Activated CD4-positive, alpha-beta T cell treated with anti-CD3 and anti-CD28 coated beads, Interleukin-2, amount 10 ng/mL, durations not matched to agents 24 days and 14 days (primary cell): ENCODE data around the gene C16orf78. TPM values are rescaled to one million over a fixed set of nuclear protein-coding genes. Genes with fewer than 3 reads are reported as not detected.
A peak's percentile ranks its signal among the peaks of the same experiment; 100 is the strongest.

Experiments
- DNase-seq: peaks from one replicate; pipeline ENCODE4 v3.0.0; 2022
- H3K27ac Mint-ChIP-seq: one replicate; pipeline ENCODE4 v1.8.0; 2022; ENCODE audit warnings: mild to moderate bottlenecking, mixed read lengths
- H3K27me3 Mint-ChIP-seq: one replicate; pipeline ENCODE4 v1.8.0; 2022; ENCODE audit warnings: mixed read lengths
- H3K36me3 Mint-ChIP-seq: one replicate; pipeline ENCODE4 v1.8.0; 2022; ENCODE audit warnings: low read depth, mild to moderate bottlenecking, mixed read lengths
- H3K4me1 Mint-ChIP-seq: one replicate; pipeline ENCODE4 v1.8.0; 2021; ENCODE audit warnings: mixed read lengths
- H3K4me3 Mint-ChIP-seq: one replicate; pipeline ENCODE4 v1.8.0; 2022; ENCODE audit warnings: mild to moderate bottlenecking, moderate library complexity, mixed read lengths
- H3K9me3 Mint-ChIP-seq: one replicate; pipeline ENCODE4 v1.8.0; 2021; ENCODE audit warnings: mixed read lengths
- intact Hi-C: fragments of 100-400 bp; cut with micrococcal nuclease; formaldehyde crosslinking; loops from one replicate; pipeline ENCODE4 v1.15.1; 2023
- total RNA-seq: library from RNA; stranded (reverse); gene quantifications from 2 replicates; pipeline ENCODE4 v1.2.3, GENCODE V29; 2022

C16orf78 gene
- total RNA-seq, 1 donor from 2014 or later: not detected

GRCh38 chr16:49382916-49383315, 9.3 kb downstream of the C16orf78 start:
- Mint-ChIP-seq H3K9me3 (peaks cover 6% of the 10 kb centered on the region), H3K36me3 (no peaks in the 10 kb centered on the region), H3K27ac (no peak overlapping the region), H3K4me3 (no peak overlapping the region), H3K27me3 (no peaks in the 10 kb centered on the region), H3K4me1 (no peaks in the 10 kb centered on the region)
- intact Hi-C loops: no loop called here
- DNase-seq: no peak

DNA sequence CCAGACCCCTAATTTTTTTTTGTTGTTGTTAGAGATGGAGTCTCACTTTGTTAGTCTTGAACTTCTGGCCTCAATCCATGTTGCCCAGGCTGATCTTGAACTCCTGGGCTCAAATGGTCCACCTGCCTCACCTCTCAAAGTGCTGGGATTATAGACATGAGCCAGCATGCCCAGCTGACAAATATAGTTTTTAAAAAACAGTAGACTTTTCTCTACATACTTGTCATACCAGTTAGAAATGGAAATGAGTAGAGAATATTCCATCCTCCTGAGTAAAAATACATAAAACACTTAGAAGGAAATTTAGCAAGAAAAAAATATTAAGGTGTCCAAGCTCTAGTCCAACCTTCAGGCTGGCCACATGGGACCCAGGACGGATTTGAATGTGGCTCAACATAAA, 21.4 kb downstream of the C16orf78 start:
- DNase-seq: no peak
- no peaks in the 10 kb centered on the region for H3K9me3 Mint-ChIP-seq
- H3K36me3 Mint-ChIP-seq: no peaks in the 10 kb centered on the region
- H3K4me3 Mint-ChIP-seq: no peak overlapping the region
- intact Hi-C loops: no loop called here
- H3K27ac Mint-ChIP-seq: no peak overlapping the region
- peaks cover 2% of the 10 kb centered on the region for H3K27me3 Mint-ChIP-seq
- no peaks in the 10 kb centered on the region for H3K4me1 Mint-ChIP-seq

GRCh38 chr16:49396206-49396720, 22.7 kb downstream of the C16orf78 start:
- no peaks in the 10 kb centered on the region for H3K4me1 Mint-ChIP-seq
- no peak overlapping the region for H3K27ac Mint-ChIP-seq
- no peak for DNase-seq
- H3K27me3 Mint-ChIP-seq: no peaks in the 10 kb centered on the region
- no peaks in the 10 kb centered on the region for H3K36me3 Mint-ChIP-seq
- intact Hi-C loops: no loop called here
- H3K9me3 Mint-ChIP-seq: no peaks in the 10 kb centered on the region
- no peak overlapping the region for H3K4me3 Mint-ChIP-seq

DNA sequence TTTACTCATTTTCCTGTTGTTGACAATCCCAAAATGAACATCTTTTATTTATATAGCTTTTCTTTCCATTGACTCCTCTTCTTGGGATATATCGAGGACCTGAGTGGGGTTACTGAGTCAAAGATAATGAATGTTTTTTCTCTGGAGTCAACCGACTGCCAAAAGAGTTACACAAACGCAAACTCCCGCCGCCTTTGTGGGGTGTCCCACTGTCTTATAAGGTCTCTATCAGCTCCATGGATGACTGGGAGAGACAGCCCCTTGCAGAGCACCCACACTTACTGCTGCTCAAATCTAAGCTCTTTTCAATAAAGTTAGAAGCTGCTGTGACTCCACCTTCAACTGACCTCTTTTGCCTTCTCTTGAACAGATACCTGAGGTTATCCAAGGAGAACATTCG, 25.2 kb downstream of the C16orf78 start:
- intact Hi-C loops: no loop called here
- no peak for DNase-seq
- Mint-ChIP-seq H3K27ac (no peak overlapping the region), H3K36me3 (no peaks in the 10 kb centered on the region), H3K9me3 (peaks cover 3% of the 10 kb centered on the region), H3K4me1 (no peaks in the 10 kb centered on the region), H3K27me3 (no peaks in the 10 kb centered on the region), H3K4me3 (no peak overlapping the region)

DNA sequence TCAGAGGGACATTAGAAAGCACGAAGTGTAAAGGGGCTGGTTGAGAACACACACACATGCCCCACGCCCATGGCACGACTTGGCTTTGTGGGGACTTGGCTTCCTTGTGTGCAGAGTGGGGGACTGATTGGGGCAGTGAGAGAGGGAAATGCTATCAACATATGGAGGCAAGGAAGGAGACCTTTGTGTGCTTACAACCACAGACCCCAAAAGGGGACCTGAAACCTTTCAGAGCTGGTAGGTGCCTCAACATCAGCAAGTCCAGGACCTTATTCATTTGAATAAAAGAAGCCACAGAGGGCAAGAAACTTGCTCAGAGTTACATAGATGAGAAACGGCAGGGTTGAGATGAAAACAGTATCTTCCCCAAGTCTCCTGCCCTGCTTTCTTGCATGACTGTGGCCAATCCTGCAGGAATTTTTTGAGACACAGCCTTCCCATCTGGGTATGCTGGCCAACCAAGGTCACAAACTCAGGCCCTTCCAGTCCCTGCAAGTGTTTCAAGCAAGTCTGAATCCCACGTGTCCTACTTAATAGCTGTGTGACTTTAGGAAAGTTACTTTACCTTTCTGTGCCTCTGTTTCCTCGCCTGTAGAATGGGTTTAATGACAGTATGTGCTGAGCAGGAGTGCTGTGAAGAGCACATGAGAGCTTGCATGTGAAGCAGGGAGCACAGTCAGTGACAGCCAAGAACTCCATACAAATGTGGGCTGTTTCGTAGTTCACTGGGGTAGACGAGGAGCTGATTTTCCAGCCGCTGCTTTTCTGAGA, 26.2 kb downstream of the C16orf78 start:
- Mint-ChIP-seq H3K9me3 (peaks cover 4% of the 10 kb centered on the region), H3K36me3 (no peaks in the 10 kb centered on the region), H3K27me3 (no peaks in the 10 kb centered on the region), H3K4me3 (no peak overlapping the region), H3K4me1 (no peaks in the 10 kb centered on the region), H3K27ac (no peak overlapping the region)
- intact Hi-C loops: no loop called here
- DNase-seq: no peak

DNA sequence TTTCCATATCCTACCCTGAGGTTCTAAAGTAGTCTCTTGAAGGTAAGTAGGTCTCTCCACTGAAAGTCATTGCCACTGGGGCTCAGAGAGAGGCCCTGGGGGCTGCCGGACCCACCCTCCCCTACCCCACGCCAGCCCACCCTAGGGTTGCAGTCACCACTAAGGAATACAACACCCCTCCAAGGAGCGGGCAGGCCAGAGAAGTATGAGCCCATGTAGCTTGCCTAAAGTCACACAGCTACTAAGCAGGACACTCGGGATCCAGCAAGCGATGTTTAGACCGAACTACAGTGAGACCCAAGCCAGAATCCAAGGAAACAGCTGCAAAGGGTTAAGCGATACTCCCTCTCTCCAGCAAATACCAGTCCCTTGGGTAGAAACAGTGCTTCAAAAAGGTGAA, 27.0 kb downstream of the C16orf78 start:
- H3K4me1 Mint-ChIP-seq: no peaks in the 10 kb centered on the region
- no peak for DNase-seq
- H3K4me3 Mint-ChIP-seq: no peak overlapping the region
- peaks cover 4% of the 10 kb centered on the region for H3K9me3 Mint-ChIP-seq
- intact Hi-C loops: no loop called here
- no peaks in the 10 kb centered on the region for H3K36me3 Mint-ChIP-seq
- H3K27ac Mint-ChIP-seq: no peak overlapping the region
- H3K27me3 Mint-ChIP-seq: no peaks in the 10 kb centered on the region

DNA sequence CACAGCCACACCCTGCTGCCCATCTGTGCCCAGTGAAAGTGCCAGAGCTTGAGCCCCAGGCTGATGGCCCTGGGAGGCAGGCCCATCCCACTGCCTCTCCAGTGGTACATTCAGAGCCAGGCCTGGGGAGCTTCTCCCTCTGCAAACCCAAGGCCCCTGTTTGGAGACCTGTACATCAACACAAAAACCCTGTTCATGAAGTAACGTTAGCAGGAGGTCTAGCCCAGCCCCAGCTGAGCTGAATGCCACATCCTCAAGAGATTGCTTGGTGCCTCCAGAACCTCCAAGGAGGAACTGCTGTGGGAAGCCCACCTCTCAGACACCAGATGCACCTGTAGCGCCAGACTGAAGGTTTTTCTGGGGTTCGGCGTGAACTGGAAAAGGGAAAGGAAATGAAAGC, 31.5 kb downstream of the C16orf78 start:
- intact Hi-C loops: no loop called here
- Mint-ChIP-seq H3K9me3 (peaks cover 4% of the 10 kb centered on the region), H3K4me3 (no peak overlapping the region), H3K36me3 (no peaks in the 10 kb centered on the region), H3K27ac (no peak overlapping the region), H3K4me1 (peaks cover 3% of the 10 kb centered on the region), H3K27me3 (peaks cover 3% of the 10 kb centered on the region)
- no peak for DNase-seq

DNA sequence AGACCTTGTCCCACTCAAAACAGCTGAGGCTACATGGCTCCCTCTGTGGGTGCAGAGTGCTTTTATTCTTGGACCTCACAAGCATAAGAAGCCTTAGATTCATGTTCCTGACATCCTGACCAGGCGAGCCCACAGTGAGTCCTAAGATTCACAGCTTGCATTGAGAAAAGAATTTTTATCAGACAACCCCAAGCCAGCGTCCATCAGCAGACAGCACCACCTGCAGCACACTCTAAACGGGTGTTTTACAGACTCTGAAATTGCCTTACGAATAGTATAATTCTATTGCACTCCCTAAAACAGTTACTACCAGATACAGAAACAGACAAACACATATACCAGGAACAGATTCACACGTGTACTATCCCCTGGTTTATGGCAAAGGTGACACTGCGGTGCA, 31.9 kb downstream of the C16orf78 start:
- Mint-ChIP-seq H3K27me3 (peaks cover 3% of the 10 kb centered on the region), H3K36me3 (no peaks in the 10 kb centered on the region), H3K27ac (no peak overlapping the region), H3K4me3 (no peak overlapping the region), H3K4me1 (peaks cover 3% of the 10 kb centered on the region), H3K9me3 (peaks cover 4% of the 10 kb centered on the region)
- intact Hi-C loops: no loop called here
- DNase-seq: no peak

- Mint-ChIP-seq H3K27me3 (peaks cover 3% of the 10 kb centered on the region), H3K27ac (no peak overlapping the region), H3K36me3 (no peaks in the 10 kb centered on the region), H3K4me3 (no peak overlapping the region), H3K9me3 (peaks cover 4% of the 10 kb centered on the region), H3K4me1 (peaks cover 3% of the 10 kb centered on the region)
- intact Hi-C loops: loop anchor here (2.0 kb wide), 1 partner anchor 185 kb away; no protein-coding TSS in a partner anchor
- peak; percentile 89 for DNase-seq
Measured at GRCh38 chr16:49407873-49408550, 34.4 kb downstream of the C16orf78 start.

DNA sequence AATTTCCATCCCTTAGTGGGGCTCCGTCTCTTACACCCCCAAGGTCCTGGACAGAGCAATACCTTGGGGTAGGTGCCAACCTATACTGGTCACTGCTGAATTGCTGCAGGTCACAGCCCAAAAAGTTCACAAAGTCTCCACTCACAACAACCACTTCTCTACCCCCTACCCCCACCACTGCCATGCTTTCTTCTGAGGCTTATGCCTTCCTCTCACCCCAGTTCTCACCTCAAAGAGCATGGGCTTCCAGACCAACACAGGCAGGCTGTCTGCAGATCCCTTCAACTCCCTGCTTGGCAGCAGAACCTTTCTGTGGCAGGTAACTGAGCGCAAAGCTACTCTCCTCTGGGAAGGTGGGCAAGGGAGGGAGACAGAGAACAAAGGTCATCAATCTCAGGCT, 35.5 kb downstream of the C16orf78 start:
- no peak overlapping the region for H3K27ac Mint-ChIP-seq
- no peak for DNase-seq
- H3K27me3 Mint-ChIP-seq: peaks cover 3% of the 10 kb centered on the region
- H3K4me1 Mint-ChIP-seq: peaks cover 3% of the 10 kb centered on the region
- no peaks in the 10 kb centered on the region for H3K9me3 Mint-ChIP-seq
- H3K36me3 Mint-ChIP-seq: no peaks in the 10 kb centered on the region
- H3K4me3 Mint-ChIP-seq: no peak overlapping the region
- intact Hi-C loops: loop anchor here (2.0 kb wide), 1 partner anchor 184 kb away; no protein-coding TSS in a partner anchor

DNA sequence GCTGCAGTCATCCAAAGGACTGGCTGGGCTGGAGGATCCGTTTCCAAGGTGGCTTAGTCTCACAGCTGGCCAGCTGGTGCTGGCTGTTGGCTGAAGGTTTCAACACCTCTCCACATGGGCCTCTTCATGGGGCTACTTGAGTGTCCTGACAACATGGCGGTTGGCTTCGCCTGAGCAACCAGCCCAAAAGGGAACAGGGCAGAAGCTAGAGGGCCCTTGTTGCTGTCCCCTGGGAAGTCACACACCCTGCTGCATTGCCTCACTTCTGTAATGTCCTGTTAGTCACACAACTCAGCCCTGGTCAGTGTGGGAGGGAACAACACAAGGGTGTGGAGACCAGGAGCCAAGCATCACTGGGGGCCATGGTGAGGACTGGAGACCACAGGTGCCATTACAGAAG, 36.6 kb downstream of the C16orf78 start:
- Mint-ChIP-seq H3K9me3 (no peaks in the 10 kb centered on the region), H3K27ac (no peak overlapping the region), H3K27me3 (peaks cover 3% of the 10 kb centered on the region), H3K36me3 (no peaks in the 10 kb centered on the region), H3K4me1 (peaks cover 3% of the 10 kb centered on the region), H3K4me3 (no peak overlapping the region)
- intact Hi-C loops: no loop called here
- DNase-seq: no peak

GRCh38 chr16:49411121-49411970, 37.7 kb downstream of the C16orf78 start:
- intact Hi-C loops: no loop called here
- Mint-ChIP-seq H3K36me3 (no peaks in the 10 kb centered on the region), H3K4me3 (no peak overlapping the region), H3K27me3 (peaks cover 3% of the 10 kb centered on the region), H3K9me3 (no peaks in the 10 kb centered on the region), H3K4me1 (peaks cover 3% of the 10 kb centered on the region), H3K27ac (no peak overlapping the region)
- DNase-seq: no peak

DNA sequence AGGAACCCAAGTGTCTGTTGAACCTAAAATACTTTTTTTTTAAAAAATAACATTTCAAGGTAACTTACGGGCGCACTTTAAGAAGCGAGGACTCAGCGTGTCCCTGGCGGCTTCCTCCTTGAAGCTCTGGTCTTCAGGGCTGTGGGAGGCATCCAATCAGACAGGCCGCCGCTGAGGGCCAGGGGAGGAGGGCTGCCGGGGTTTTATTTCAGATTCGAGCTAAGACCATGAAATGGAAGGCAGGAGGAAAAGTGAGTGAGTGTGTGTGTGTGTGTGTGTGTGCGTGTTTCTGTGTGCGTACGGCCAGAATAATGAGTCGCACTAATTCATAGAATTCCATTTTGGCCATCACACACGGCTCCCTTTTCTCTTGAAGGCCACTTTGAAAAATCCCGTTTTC, 41.1 kb downstream of the C16orf78 start:
- intact Hi-C loops: no loop called here
- DNase-seq: no peak
- H3K27me3 Mint-ChIP-seq: no peaks in the 10 kb centered on the region
- H3K9me3 Mint-ChIP-seq: no peaks in the 10 kb centered on the region
- H3K27ac Mint-ChIP-seq: no peak overlapping the region
- no peak overlapping the region for H3K4me3 Mint-ChIP-seq
- H3K4me1 Mint-ChIP-seq: no peaks in the 10 kb centered on the region
- H3K36me3 Mint-ChIP-seq: no peaks in the 10 kb centered on the region

- Mint-ChIP-seq H3K4me1 (no peaks in the 10 kb centered on the region), H3K27ac (no peak overlapping the region), H3K4me3 (no peak overlapping the region), H3K9me3 (no peaks in the 10 kb centered on the region), H3K27me3 (no peaks in the 10 kb centered on the region), H3K36me3 (no peaks in the 10 kb centered on the region)
- intact Hi-C loops: no loop called here
- no peak for DNase-seq
Measured at GRCh38 chr16:49415083-49415482, 41.5 kb downstream of the C16orf78 start.
